ENCODE measurements around the gene ZNF653. TPM values are rescaled to one million over a fixed set of nuclear protein-coding genes. Genes with fewer than 3 reads are reported as not detected.

The ZNF653 gene
- total and polyA plus RNA-seq, 2 of the 8 experiments (the other 6 are each of a cell fraction or from before 2014, with no cell fraction given), result 7.0 to 7.9 TPM

- TF ChIP-seq FOSL1 (IDR thresholded peaks at IDR 0.05; ENCODE audit: insufficient read depth, low read depth, low read length) (no peak), SAP30 (IDR thresholded peaks at IDR 0.05; ENCODE audit: insufficient read depth, insufficient replicate concordance, low read length) (no peak), SP2 (IDR thresholded peaks at IDR 0.05; ENCODE audit: low read length) (no peak), SIN3A (conservative IDR thresholded peaks at IDR 0.05 in 1 of 2, IDR thresholded peaks at IDR 0.05 in 1 of 2; ENCODE audit: low read depth in 1 of 2, low read length in 2 of 2) (no peak), POLR2AphosphoS5 (IDR thresholded peaks at IDR 0.05; ENCODE audit: low read depth, low read length) (no peak), KDM1A (IDR thresholded peaks at IDR 0.05; ENCODE audit: borderline replicate concordance, low read length) (no peak), CHD2 (IDR thresholded peaks at IDR 0.05; ENCODE audit: low read length) (no peak), POLR2A (IDR thresholded peaks at IDR 0.05; ENCODE audit: control extremely low read depth in 1 of 2, low read depth in 2 of 2, low read length in 2 of 2) (no peak), JUN (IDR thresholded peaks at IDR 0.05; ENCODE audit: low read depth, low read length) (no peak), NRF1 (IDR thresholded peaks at IDR 0.05; ENCODE audit: low read depth, low read length) (no peak)
These were observed 47.3 kb downstream of the ZNF653 start (continued) for GRCh38 chr19:11458236-11458900.
